CD4-positive, CD25-positive, alpha-beta regulatory T cell (primary cell): ENCODE results near the gene KCNT1. TPM values are rescaled to one million over a fixed set of nuclear protein-coding genes. Genes with fewer than 3 reads are reported as not detected.
"Not testable (repeated sequence)": the region's sequence is repeated elsewhere in the genome, so short reads cannot be mapped to it uniquely, and the experiment has no call there.

ENCODE experiments used
- ATAC-seq, 2 donors: fragments of 150-1000 bp; cut with Tn5 transposase; one replicate each; pipeline ENCODE4 v1.10.0; 2021; ENCODE audit warnings: low read depth in 2 of 2, moderate number of reproducible peaks in 2 of 2, moderate library complexity in 1 of 2
- DNase-seq, 3 donors: peaks; one replicate each; pipeline versions ENCODE4 v3.0.0 to v3.0.0-alpha.2; 2012 to 2022; ENCODE audit warnings: mixed read lengths in 1 of 3
- H3K27ac ChIP-seq: one replicate; pipeline ENCODE4 v1.7.0; 2013; ENCODE audit warnings: mild to moderate bottlenecking, low read length; ENCODE audit not compliant: insufficient read depth, poor library complexity, severe bottlenecking
- H3K27me3 ChIP-seq: one replicate; pipeline ENCODE4 v1.7.0; 2013; ENCODE audit warnings: low read length; ENCODE audit not compliant: control insufficient read depth, insufficient read depth
- H3K36me3 ChIP-seq: one replicate; pipeline ENCODE4 v1.7.0; 2013; ENCODE audit warnings: mild to moderate bottlenecking, low read length, moderate library complexity; ENCODE audit not compliant: control insufficient read depth, insufficient read depth
- H3K4me1 ChIP-seq: 2 replicates; pipeline ENCODE4 v1.7.0; 2013; ENCODE audit warnings: mild to moderate bottlenecking, low read length; ENCODE audit not compliant: insufficient read depth, control insufficient read depth, poor library complexity, severe bottlenecking
- H3K4me3 ChIP-seq: one replicate; pipeline ENCODE4 v1.7.0; 2013; ENCODE audit warnings: low read depth, mild to moderate bottlenecking, low read length, moderate library complexity
- H3K9me3 ChIP-seq, 2 experiments: 1 replicate in 1 of 2; 2 replicates in 1 of 2; pipeline ENCODE4 v1.7.0; 2013; ENCODE audit warnings: low read length in 2 of 2, mild to moderate bottlenecking in 1 of 2, moderate library complexity in 1 of 2; ENCODE audit not compliant: control insufficient read depth in 2 of 2
- H3K27ac Mint-ChIP-seq, 3 donors: one replicate each; pipeline ENCODE4 v1.8.0; 2020 to 2022; ENCODE audit warnings: mild to moderate bottlenecking in 3 of 3, mixed read lengths in 3 of 3, moderate library complexity in 2 of 3
- H3K27me3 Mint-ChIP-seq: one replicate; pipeline ENCODE4 v1.8.0; 2022; ENCODE audit warnings: mild to moderate bottlenecking, mixed read lengths
- H3K36me3 Mint-ChIP-seq: one replicate; pipeline ENCODE4 v1.8.0; 2020; ENCODE audit warnings: mixed read lengths
- H3K4me1 Mint-ChIP-seq, 4 donors: one replicate each; pipeline ENCODE4 v1.8.0; 2020 to 2022; ENCODE audit warnings: mixed read lengths in 4 of 4, mild to moderate bottlenecking in 1 of 4
- H3K4me3 Mint-ChIP-seq, 4 donors: one replicate each; pipeline ENCODE4 v1.8.0; 2020 to 2022; ENCODE audit warnings: mild to moderate bottlenecking in 4 of 4, mixed read lengths in 4 of 4, moderate library complexity in 3 of 4
- H3K9me3 Mint-ChIP-seq, 7 donors: one replicate each; pipeline ENCODE4 v1.8.0; 2020 to 2022; ENCODE audit warnings: mixed read lengths in 7 of 7, mild to moderate bottlenecking in 3 of 7, moderate library complexity in 2 of 7
- polyA plus RNA-seq, 4 donors: library from polyadenylated mRNA; unstranded; fragments of 300-500 nt; fragmentation: Illumina TruSeq; gene quantifications; one replicate each; pipeline ENCODE4 v1.2.3, GENCODE V29; 2021
- total RNA-seq: library from RNA; stranded (reverse); gene quantifications from one replicate; pipeline ENCODE4 v1.2.3, GENCODE V29; 2022

KCNT1 gene
- total and polyA plus RNA-seq, 5 donors from 2014 or later, result not detected

- H3K4me3 ChIP-seq, H3K27ac Mint-ChIP-seq, H3K9me3 ChIP-seq, H3K27me3 Mint-ChIP-seq, H3K4me1 Mint-ChIP-seq, H3K27me3 ChIP-seq, H3K4me1 ChIP-seq, H3K4me3 Mint-ChIP-seq, DNase-seq, ATAC-seq, H3K36me3 ChIP-seq, H3K36me3 Mint-ChIP-seq, H3K27ac ChIP-seq, H3K9me3 Mint-ChIP-seq: not testable (repeated sequence)
These were observed 33.0 kb upstream of the KCNT1 start for GRCh38 chr9:135669018-135669417.

DNA sequence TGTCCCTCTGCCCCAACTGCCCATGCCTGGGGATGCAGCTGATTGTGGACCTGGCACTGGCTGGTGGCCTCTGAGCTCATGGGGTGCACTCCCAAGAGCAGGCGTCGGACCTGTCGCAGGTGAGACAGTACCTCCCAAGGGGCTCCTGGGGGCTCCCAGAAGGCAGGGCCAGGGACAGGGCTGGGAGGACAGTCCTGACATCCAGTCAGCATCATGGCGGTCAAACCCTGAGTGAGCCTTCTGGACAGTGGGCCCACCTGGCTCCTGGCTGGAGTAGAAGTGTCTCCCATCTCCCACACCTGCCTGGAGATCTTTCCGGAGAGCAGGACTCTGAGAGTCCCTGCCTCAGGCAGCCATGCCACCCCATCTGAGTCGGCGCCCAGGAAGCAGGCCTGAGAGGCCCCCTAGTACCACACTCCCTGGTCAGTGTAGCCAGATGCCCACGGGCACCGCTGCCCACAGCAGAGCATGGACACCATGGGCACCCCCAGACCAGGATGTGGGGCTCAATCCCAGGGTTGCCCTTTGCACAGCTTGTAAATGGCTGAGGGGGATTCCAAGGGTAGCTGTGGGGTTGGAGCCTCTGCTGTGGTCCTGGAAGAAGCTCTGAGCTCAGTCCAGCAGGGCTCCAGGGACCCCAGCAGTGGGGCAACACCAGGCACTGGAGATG, 32.2 kb upstream of the KCNT1 start:
- H3K36me3 Mint-ChIP-seq, result no peaks in the 10 kb centered on the region
- H3K9me3 Mint-ChIP-seq, result peaks cover 0 to 5% (median 0%) of the 10 kb centered on the region in 7 donors
- no peak overlapping the region for H3K27ac ChIP-seq
- H3K9me3 ChIP-seq, result no peaks in the 10 kb centered on the region
- no peak overlapping the region for H3K4me3 ChIP-seq
- H3K4me3 Mint-ChIP-seq, result no peak overlapping the region
- no peak for DNase-seq
- no peaks in the 10 kb centered on the region for H3K27me3 Mint-ChIP-seq
- no peak overlapping the region for H3K27ac Mint-ChIP-seq
- H3K4me1 Mint-ChIP-seq, result no peaks in the 10 kb centered on the region
- H3K4me1 ChIP-seq, result no peaks in the 10 kb centered on the region
- no peak for ATAC-seq
- no peaks in the 10 kb centered on the region for H3K27me3 ChIP-seq
- H3K36me3 ChIP-seq, result no peaks in the 10 kb centered on the region

DNA sequence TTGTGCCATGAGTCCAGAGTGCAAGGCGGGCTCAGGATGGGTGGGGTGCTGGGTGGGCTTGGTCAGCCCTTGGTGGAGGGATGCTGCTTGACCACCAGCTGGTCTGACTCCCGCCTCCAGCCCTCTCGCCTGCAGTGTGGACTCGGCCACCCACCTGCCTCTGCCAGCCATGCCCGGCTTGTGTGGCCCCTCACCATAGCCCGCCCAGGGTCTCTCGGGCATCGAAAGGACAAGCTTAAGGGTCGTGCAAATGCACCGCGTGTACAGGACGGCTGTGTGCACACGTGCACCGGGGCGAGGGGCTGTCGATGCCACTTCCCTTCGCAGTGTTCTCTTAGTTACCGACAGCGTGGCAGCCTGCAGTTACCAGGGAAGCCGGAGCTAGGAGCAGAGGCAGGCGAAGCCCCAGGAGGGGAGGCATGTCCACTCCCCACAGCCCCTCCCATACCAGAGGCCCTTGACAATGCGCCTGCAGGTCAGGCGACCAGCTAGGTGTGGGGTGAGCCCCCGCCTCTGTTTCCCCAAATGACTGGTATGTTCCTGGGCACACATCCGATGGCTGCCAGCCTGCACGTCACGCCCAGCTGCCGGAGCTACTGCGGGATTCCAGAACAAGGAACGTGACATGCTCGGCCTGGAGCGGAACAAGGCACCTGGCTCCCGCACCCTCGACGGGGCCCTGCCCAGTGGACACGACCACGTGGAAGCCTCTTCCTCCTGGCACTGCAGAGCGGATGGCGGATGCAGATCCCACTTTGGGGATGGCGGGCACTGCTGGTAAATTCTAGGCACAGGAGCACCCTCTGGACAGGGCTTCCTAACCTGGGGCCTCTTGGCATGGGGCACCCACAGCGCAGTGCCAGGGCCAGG, 31.0 kb upstream of the KCNT1 start:
- Histone ChIP-seq H3K4me3 (no peak overlapping the region), H3K27ac (no peak overlapping the region), H3K36me3 (no peaks in the 10 kb centered on the region), H3K27me3 (no peaks in the 10 kb centered on the region), H3K9me3 (no peaks in the 10 kb centered on the region), H3K4me1 (no peaks in the 10 kb centered on the region)
- DNase-seq (no peak), ATAC-seq (no peak)
- H3K27ac Mint-ChIP-seq, result no peak overlapping the region
- H3K4me3 Mint-ChIP-seq, result no peak overlapping the region
- H3K27me3 Mint-ChIP-seq, result no peaks in the 10 kb centered on the region
- H3K4me1 Mint-ChIP-seq, result no peaks in the 10 kb centered on the region
- H3K9me3 Mint-ChIP-seq, result peaks cover 0 to 5% (median 0%) of the 10 kb centered on the region in 7 donors
- no peaks in the 10 kb centered on the region for H3K36me3 Mint-ChIP-seq

GRCh38 chr9:135671591-135672041, 30.4 kb upstream of the KCNT1 start:
- ATAC-seq (no peak), DNase-seq (no peak)
- Histone ChIP-seq H3K9me3 (no peaks in the 10 kb centered on the region), H3K27ac (no peak overlapping the region), H3K27me3 (no peaks in the 10 kb centered on the region), H3K36me3 (no peaks in the 10 kb centered on the region), H3K4me1 (no peaks in the 10 kb centered on the region), H3K4me3 (no peak overlapping the region)
- Mint-ChIP-seq H3K4me3 (no peak overlapping the region), H3K9me3 (peaks cover 0 to 5% (median 0%) of the 10 kb centered on the region in 7 donors), H3K27me3 (no peaks in the 10 kb centered on the region), H3K27ac (no peak overlapping the region), H3K36me3 (no peaks in the 10 kb centered on the region), H3K4me1 (no peaks in the 10 kb centered on the region)

GRCh38 chr9:135672786-135673185, 29.2 kb upstream of the KCNT1 start:
- not testable (repeated sequence) for H3K36me3 Mint-ChIP-seq, H3K27ac ChIP-seq, H3K9me3 Mint-ChIP-seq, H3K36me3 ChIP-seq, DNase-seq, H3K27me3 ChIP-seq, H3K4me1 Mint-ChIP-seq, H3K27me3 Mint-ChIP-seq, H3K4me3 Mint-ChIP-seq, H3K4me1 ChIP-seq, H3K9me3 ChIP-seq, H3K4me3 ChIP-seq, ATAC-seq, H3K27ac Mint-ChIP-seq

DNA sequence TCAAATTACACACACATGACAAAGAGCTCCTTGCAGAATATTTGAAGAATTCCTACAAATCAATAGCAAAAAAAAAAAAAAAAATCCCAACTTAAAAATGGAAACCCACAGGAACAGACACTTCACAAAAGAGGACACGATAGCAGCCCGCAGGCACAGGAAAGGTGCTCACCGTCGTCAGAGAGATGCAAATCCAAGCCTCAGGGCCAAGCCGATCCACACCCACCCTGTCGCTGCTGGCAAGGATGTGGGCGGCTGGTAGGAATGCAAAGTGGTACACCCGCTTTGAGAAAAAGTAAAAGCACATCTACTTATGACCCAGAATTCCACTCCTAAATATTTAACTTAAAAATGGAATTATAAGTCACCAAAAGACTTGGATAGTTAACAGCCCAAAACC, 28.0 kb upstream of the KCNT1 start:
- no peaks in the 10 kb centered on the region for H3K27me3 ChIP-seq

GRCh38 chr9:135674977-135675376, 27.0 kb upstream of the KCNT1 start:
- Histone ChIP-seq H3K27me3 (no peaks in the 10 kb centered on the region), H3K4me3 (no peak overlapping the region), H3K9me3 (no peaks in the 10 kb centered on the region), H3K4me1 (no peaks in the 10 kb centered on the region), H3K36me3 (no peaks in the 10 kb centered on the region), H3K27ac (no peak overlapping the region)
- H3K9me3 Mint-ChIP-seq, result peaks cover 0 to 3% (median 0%) of the 10 kb centered on the region in 7 donors
- H3K4me1 Mint-ChIP-seq, result no peaks in the 10 kb centered on the region
- H3K27ac Mint-ChIP-seq, result no peak overlapping the region
- H3K36me3 Mint-ChIP-seq, result no peaks in the 10 kb centered on the region
- no peak for DNase-seq
- H3K27me3 Mint-ChIP-seq, result peaks cover 2% of the 10 kb centered on the region
- ATAC-seq, result no peak
- H3K4me3 Mint-ChIP-seq, result no peak overlapping the region

More for the DNA sequence above, 28.0 kb upstream of the KCNT1 start:
- no peak for DNase-seq
- Mint-ChIP-seq H3K36me3 (no peaks in the 10 kb centered on the region), H3K4me1 (no peaks in the 10 kb centered on the region), H3K27me3 (no peaks in the 10 kb centered on the region), H3K27ac (no peak overlapping the region), H3K9me3 (peaks cover 0 to 5% (median 0%) of the 10 kb centered on the region in 7 donors), H3K4me3 (no peak overlapping the region)
- no peak overlapping the region for H3K4me3 ChIP-seq
- H3K4me1 ChIP-seq, result no peaks in the 10 kb centered on the region
- H3K27ac ChIP-seq, result no peak overlapping the region
- H3K36me3 ChIP-seq, result no peaks in the 10 kb centered on the region
- H3K9me3 ChIP-seq, result no peaks in the 10 kb centered on the region
- no peak for ATAC-seq
